GM12878 (cell line): ENCODE measurements around the gene CALD1. TPM values are rescaled to one million over a fixed set of nuclear protein-coding genes. Genes with fewer than 3 reads are reported as not detected.

ENCODE experiments used
- ATAC-seq: fragments of 200-7000 bp; cut with Tn5 transposase; 3 replicates; pipeline ENCODE4 v1.9.1; 2020; ENCODE audit warnings: mild to moderate bottlenecking, moderate library complexity
- BruUV-seq: library from RNA; stranded (reverse); fragments of 400-500 nt; replicated peaks from 2 replicates; lab custom pipeline; 2021; lab: Mats Ljungman, UMichigan
- CTCF ChIA-PET: fragments of 300-600 bp; sonication (Branson Sonifier 250); formaldehyde crosslinking; extraction: SDS; loops from one replicate; lab custom pipeline; 2021; ENCODE audit warnings: inconsistent platforms; lab: Yijun Ruan, JAX
- POLR2A ChIA-PET: fragments of 350-600 bp; formaldehyde crosslinking; extraction: SDS; loops from one replicate; lab custom pipeline; 2021; ENCODE audit warnings: inconsistent platforms; lab: Charles Lee
- RAD21 ChIA-PET: fragments of 300-600 bp; sonication (Branson Sonifier 250); formaldehyde crosslinking; loops from one replicate; lab custom pipeline; 2023; ENCODE audit warnings: antibody characterized with exemption; ENCODE audit not compliant: unreplicated experiment; lab: Charles Lee
- SMC1A ChIA-PET: fragments of 300-600 bp; sonication (Branson Sonifier 250); formaldehyde crosslinking; loops from one replicate; lab custom pipeline; 2023; ENCODE audit not compliant: unreplicated experiment, uncharacterized antibody; lab: Charles Lee
- DNase-seq: peaks from one replicate; pipeline ENCODE4 v3.0.0-alpha.2; 2011; ENCODE audit warnings: low read depth, low spot score
- FAIRE-seq: peaks from 3 replicates; lab custom pipeline; 2011; peaks lifted over from hg19 to GRCh38; lab: Jason Lieb, UNC
- H2AFZ ChIP-seq: 2 replicates; pipeline ENCODE4 v1.6.0; 2011; ENCODE audit warnings: low read depth, low read length, control low read depth; ENCODE audit not compliant: control insufficient read depth
- H3K27ac ChIP-seq: 2 replicates; pipeline ENCODE4 v1.5.1; 2011; ENCODE audit warnings: control low read depth; ENCODE audit not compliant: control insufficient read depth, insufficient read depth
- H3K27me3 ChIP-seq, 2 experiments: replicated peaks in 1 of 2; 2 replicates each; pipeline versions ENCODE4 v1.6.0 to v1.6.1; 2011; ENCODE audit warnings: low read length in 1 of 2; ENCODE audit not compliant: control insufficient read depth in 2 of 2, insufficient read depth in 2 of 2
- H3K36me3 ChIP-seq, 2 experiments: 2 replicates each; pipeline ENCODE4 v1.5.1; 2011; ENCODE audit warnings: low read length in 1 of 2; ENCODE audit not compliant: control insufficient read depth in 2 of 2, insufficient read depth in 2 of 2
- H3K4me1 ChIP-seq: 2 replicates; pipeline ENCODE4 v1.6.1; 2011; ENCODE audit warnings: mild to moderate bottlenecking, low read length, moderate library complexity, mixed read lengths; ENCODE audit not compliant: control insufficient read depth, insufficient read depth
- H3K4me2 ChIP-seq: 2 replicates; pipeline ENCODE4 v1.6.0; 2011; ENCODE audit warnings: control low read depth; ENCODE audit not compliant: control insufficient read depth, insufficient read depth
- H3K4me3 ChIP-seq: fragments of 200-600 bp; sonication (generic); 2 replicates; pipeline ENCODE4 v1.5.1; 2016
- H3K79me2 ChIP-seq: 2 replicates; pipeline ENCODE4 v1.6.0; 2011; ENCODE audit warnings: low read length; ENCODE audit not compliant: control insufficient read depth, insufficient read depth
- H3K9ac ChIP-seq: 2 replicates; pipeline ENCODE4 v1.8.0; 2011; ENCODE audit warnings: low read length, control low read depth, mixed read lengths; ENCODE audit not compliant: control insufficient read depth, insufficient read depth
- H3K9me3 ChIP-seq: replicated peaks from 3 replicates; pipeline ENCODE4 v1.5.1; 2011; ENCODE audit warnings: mild to moderate bottlenecking, low read length; ENCODE audit not compliant: control insufficient read depth, insufficient read depth
- H4K20me1 ChIP-seq: 2 replicates; pipeline ENCODE4 v1.6.0; 2011; ENCODE audit not compliant: control insufficient read depth, insufficient read depth
- CHD4 ChIP-seq: fragments of 200-600 bp; sonication (generic); IDR thresholded peaks from 2 replicates; pipeline ENCODE4 v1.6.1; 2016; ENCODE audit warnings: mild to moderate bottlenecking
- IRF4 ChIP-seq: IDR thresholded peaks from 2 replicates; pipeline ENCODE4 v1.6.1; 2011; ENCODE audit warnings: low read depth, low read length
- NFIC ChIP-seq: IDR thresholded peaks from 2 replicates; pipeline ENCODE4 v1.6.1; 2012; ENCODE audit warnings: low read depth, mild to moderate bottlenecking, inconsistent platforms, low read length, moderate library complexity
- SIX5 ChIP-seq: IDR thresholded peaks from 2 replicates; pipeline ENCODE4 v1.6.1; 2011; ENCODE audit warnings: mild to moderate bottlenecking, low read depth, low read length, moderate library complexity; ENCODE audit not compliant: severe bottlenecking
- SMAD1 ChIP-seq: fragments of 450-650 bp; IDR thresholded peaks from 2 replicates; pipeline ENCODE4 v1.6.1; 2018; ENCODE audit warnings: mild to moderate bottlenecking, low read depth; ENCODE audit not compliant: partially characterized antibody
- STAT3 ChIP-seq: IDR thresholded peaks from 2 replicates; pipeline ENCODE4 v1.6.1; 2011; ENCODE audit warnings: low read depth, low read length, improper control_type of control experiment
- ZNF384 ChIP-seq: IDR thresholded peaks from 2 replicates; pipeline ENCODE4 v1.6.1; 2012; ENCODE audit warnings: low read depth, mild to moderate bottlenecking, low read length, improper control_type of control experiment, borderline replicate concordance
- WGBS: methylation state at CpG from one replicate; pipeline ENCODE4 v1.1.6; 2016; ENCODE audit warnings: low lambda C conversion rate; ENCODE audit not compliant: insufficient replicate concordance, insufficient coverage; ENCODE audit errors: missing lambda C conversion rate; 5-methylcytosine and 5-hydroxymethylcytosine counted together
- in situ Hi-C: fragments of 300-500 bp; cut with MboI; formaldehyde crosslinking; loops from 9 replicates; pipeline ENCODE4 v1.14.3; 2018; ENCODE audit warnings: mixed read lengths
- intact Hi-C: fragments of 100-400 bp; cut with micrococcal nuclease; formaldehyde crosslinking; loops from one replicate; pipeline ENCODE4 v1.14.2; 2022; ENCODE audit not compliant: unreplicated experiment
- polyA plus RNA-seq, 11 experiments: library from polyadenylated mRNA; depleted of rRNA in 4 of 11; unstranded in 6 of 11; stranded (reverse) in 5 of 11; fragments of >200 nt; fragmentation: Nextera tagmentation in 4 of 11; fragmentation: Illumina TruSeq in 1 of 11; extraction: Ambion mirVana in 4 of 11; extraction: Trizol in 1 of 11; gene quantifications; 1 replicate in 1 of 11; 2 replicates in 10 of 11; pipeline versions ENCODE4 v1.2.1 to v1.2.3, GENCODE V29; 2011 to 2016; ENCODE audit warnings: inconsistent platforms in 2 of 11, missing spikeins in 2 of 11, low read depth in 1 of 11
- total RNA-seq, 4 experiments: library from RNA; depleted of rRNA in 3 of 4; stranded (reverse); fragments of >200 nt in 3 of 4; fragmentation: Illumina TruSeq in 1 of 4; extraction: Trizol in 1 of 4; gene quantifications; 2 replicates each; pipeline versions ENCODE4 v1.2.1 to v1.2.3, GENCODE V29; 2013 to 2021

The CALD1 gene
- total and polyA plus RNA-seq, 10 of the 15 experiments (the other 5 are each of a cell fraction or from before 2014, with no cell fraction given): 0.03 to 1.3 (median 0.22) TPM

DNA sequence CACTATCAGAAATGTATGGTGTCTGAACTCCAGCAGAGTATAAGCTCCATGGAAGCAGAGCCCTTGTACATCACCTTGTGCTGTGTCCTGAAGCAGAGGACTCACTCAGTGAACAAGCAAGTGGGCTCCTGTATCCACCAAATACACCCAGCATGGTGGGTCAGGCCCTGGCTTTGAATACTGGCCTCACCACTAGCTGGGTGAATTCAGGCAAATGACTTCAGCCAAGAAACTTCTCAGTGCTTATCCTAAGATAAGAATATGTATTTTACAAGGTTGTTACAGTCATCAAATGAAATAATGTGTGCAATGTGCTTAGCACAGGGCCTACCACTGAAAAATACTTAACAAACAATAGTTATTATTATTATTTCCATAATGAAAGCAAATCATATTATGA, 62.6 kb downstream of the CALD1 start (continued):
- no peak for TF ChIP-seq NFIC
- no peak for TF ChIP-seq ZNF384
- TF ChIP-seq SIX5: no peak
- TF ChIP-seq STAT3: no peak
- no peak for TF ChIP-seq SMAD1
- TF ChIP-seq CHD4: no peak

DNA sequence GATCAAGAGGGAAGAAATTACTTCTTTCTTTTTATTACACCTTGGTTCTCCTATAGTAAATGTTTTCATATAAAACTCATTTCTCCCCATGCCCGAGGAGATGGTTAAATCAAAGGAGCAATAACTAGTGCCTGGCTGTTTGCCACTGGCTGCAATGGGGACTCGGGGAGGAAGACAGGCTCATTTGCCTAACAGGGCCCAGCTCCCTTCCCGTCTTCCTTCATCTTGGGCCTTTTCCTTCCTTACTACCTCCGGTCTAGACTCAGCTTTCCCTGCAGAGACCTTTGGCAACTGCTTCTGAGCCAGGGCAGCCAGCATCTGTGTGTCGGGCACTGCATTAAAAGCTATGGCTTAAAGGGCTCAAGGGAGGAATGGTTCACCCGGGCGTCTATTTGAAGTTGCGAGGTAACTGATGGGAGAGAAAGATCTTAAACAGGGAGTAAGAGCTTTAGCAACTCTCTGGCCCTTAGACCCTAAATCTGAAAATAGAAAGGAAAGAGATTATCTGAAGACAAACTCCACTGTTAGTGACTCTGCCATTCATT, 63.5 kb downstream of the CALD1 start:
- no peaks in the 10 kb centered on the region for H3K79me2 ChIP-seq
- H3K4me1 ChIP-seq: no peaks in the 10 kb centered on the region
- 60% methylated on average over 8 of the region's 8 CpGs for WGBS
- no peaks in the 10 kb centered on the region; a peak in 1 of 4 replicates for H3K27me3 ChIP-seq
- CTCF ChIA-PET: interaction anchor here (1.0 kb wide), 1 partner anchor 10 kb away, joined by 3 read pairs; no protein-coding TSS in a partner anchor
- H2AFZ ChIP-seq: no peak overlapping the region
- no peak overlapping the region for H3K9ac ChIP-seq
- no peaks in the 10 kb centered on the region for H3K36me3 ChIP-seq
- TF ChIP-seq IRF4 (no peak), NFIC (no peak)
- TF ChIP-seq, all 136 proteins: peak for 0
- ChIA-PET RAD21 (no interaction called here), POLR2A (no interaction called here), SMC1A (interaction anchor here (0.9 to 1.3 kb wide), 3 partner anchors 13 to 49 kb away, joined by 3 read pairs; no protein-coding TSS in a partner anchor)
- Histone ChIP-seq H4K20me1 (no peaks in the 10 kb centered on the region), H3K4me2 (no peak overlapping the region), H3K9me3 (no peaks in the 10 kb centered on the region), H3K4me3 (no peak overlapping the region), H3K27ac (no peak overlapping the region)
- no peak for ATAC-seq
- intact Hi-C loops (no loop called here), in situ Hi-C loops (no loop called here)
- FAIRE-seq: no peak
- DNase-seq: no peak
- BruUV-seq: no TSS peak
